A549 (cell line): ENCODE data around the gene CBFA2T3. TPM values are rescaled to one million over a fixed set of nuclear protein-coding genes. Genes with fewer than 3 reads are reported as not detected.

ENCODE experiments used
- ATAC-seq, 2 experiments: fragments of 200-7000 bp in 1 of 2; fragments of >200 bp in 1 of 2; cut with Nextera tagmentation in 1 of 2; cut with Tn5 transposase in 1 of 2; 3 replicates each; pipeline versions ENCODE4 v1.8.0 to v1.9.1; 2018 to 2020; ENCODE audit warnings: mild to moderate bottlenecking in 1 of 2, moderate library complexity in 1 of 2
- CTCF ChIA-PET: fragments of 300-600 bp; sonication (Branson Sonifier 250); formaldehyde crosslinking; extraction: SDS; loops from one replicate; lab custom pipeline; 2021; ENCODE audit warnings: antibody characterized with exemption, inconsistent platforms; lab: Yijun Ruan, JAX
- POLR2A ChIA-PET: fragments of 350-600 bp; formaldehyde crosslinking; extraction: SDS; loops from one replicate; lab custom pipeline; 2021; ENCODE audit warnings: antibody characterized with exemption, inconsistent platforms; lab: Yijun Ruan, JAX
- DNase-seq, 2 experiments: peaks; one replicate each; pipeline versions ENCODE4 v3.0.0 to v3.0.0-alpha.2; 2011 to 2016; ENCODE audit warnings: low read depth in 1 of 2, low spot score in 1 of 2
- FAIRE-seq: peaks from 2 replicates; lab custom pipeline; 2011; peaks lifted over from hg19 to GRCh38; lab: Jason Lieb, UNC
- H3K27ac ChIP-seq, 2 experiments: fragments of >200 bp; sonication (Bioruptor Twin); formaldehyde crosslinking; 3 replicates each; pipeline ENCODE4 v1.5.1; 2016 to 2017
- H3K4me1 ChIP-seq: fragments of >200 bp; sonication (Bioruptor Twin); formaldehyde crosslinking; 3 replicates; pipeline ENCODE4 v1.6.1; 2016
- H3K4me2 ChIP-seq: fragments of >200 bp; sonication (Bioruptor Twin); formaldehyde crosslinking; 3 replicates; pipeline ENCODE4 v1.6.1; 2016
- H3K4me3 ChIP-seq: fragments of >200 bp; sonication (Bioruptor Twin); formaldehyde crosslinking; 3 replicates; pipeline ENCODE4 v1.5.1; 2016
- H3K9me3 ChIP-seq: fragments of >200 bp; sonication (Bioruptor Twin); formaldehyde crosslinking; 3 replicates; pipeline ENCODE4 v1.6.1; 2016
- BHLHE40 ChIP-seq: IDR thresholded peaks from 2 replicates; pipeline ENCODE4 v1.6.1; 2012; ENCODE audit warnings: low read depth, low read length, inconsistent platforms
- CBX2 ChIP-seq: fragments of 200-600 bp; sonication (generic); IDR thresholded peaks from 2 replicates; pipeline ENCODE4 v1.6.1; 2016; ENCODE audit warnings: low read depth, mild to moderate bottlenecking, borderline replicate concordance
- CBX8 ChIP-seq: fragments of 200-600 bp; sonication (generic); IDR thresholded peaks from 2 replicates; pipeline ENCODE4 v1.6.1; 2016
- EHF ChIP-seq: fragments of 250-450 bp; sonication (Bioruptor Pico); IDR thresholded peaks from 2 replicates; pipeline ENCODE4 v1.5.0; 2020; ENCODE audit warnings: mild to moderate bottlenecking
- ESRRA ChIP-seq: fragments of 150-350 bp; IDR thresholded peaks from 2 replicates; pipeline ENCODE4 v1.6.1; 2014; ENCODE audit warnings: mild to moderate bottlenecking, low read length, borderline replicate concordance
- HOXB13 ChIP-seq: fragments of 250-450 bp; sonication (Bioruptor Pico); IDR thresholded peaks from 2 replicates; pipeline ENCODE4 v1.5.0; 2020; ENCODE audit warnings: low read depth, mild to moderate bottlenecking, moderate library complexity
- HOXB5 ChIP-seq: fragments of 250-450 bp; sonication (Bioruptor Pico); IDR thresholded peaks from 2 replicates; pipeline ENCODE4 v1.5.0; 2020; ENCODE audit warnings: mild to moderate bottlenecking, moderate library complexity
- JUN ChIP-seq, 2 experiments: fragments of >200 bp; sonication (Bioruptor Twin); formaldehyde crosslinking; IDR thresholded peaks; 2 replicates in 1 of 2; 3 replicates in 1 of 2; pipeline ENCODE4 v1.6.1; 2016 to 2017
- JUNB ChIP-seq: fragments of >200 bp; sonication (Bioruptor Twin); formaldehyde crosslinking; IDR thresholded peaks from 2 replicates; pipeline ENCODE4 v1.6.1; 2016
- KDM5A ChIP-seq: fragments of 200-600 bp; sonication (generic); IDR thresholded peaks from 2 replicates; pipeline ENCODE4 v1.6.1; 2016; ENCODE audit warnings: antibody characterized with exemption, mild to moderate bottlenecking
- MAFK ChIP-seq: fragments of 450-650 bp; IDR thresholded peaks from 2 replicates; pipeline ENCODE4 v1.6.1; 2014; ENCODE audit not compliant: partially characterized antibody
- MYC ChIP-seq: IDR thresholded peaks from 2 replicates; pipeline ENCODE4 v1.6.1; 2012; ENCODE audit warnings: mild to moderate bottlenecking, inconsistent platforms, low read length, improper control_type of control experiment, borderline replicate concordance
- NR3C1 ChIP-seq: fragments of >200 bp; sonication (Bioruptor Twin); formaldehyde crosslinking; IDR thresholded peaks from 3 replicates; pipeline ENCODE4 v1.6.1; 2017
- POLR2A ChIP-seq: IDR thresholded peaks from 2 replicates; pipeline ENCODE4 v1.6.1; 2012; ENCODE audit warnings: mild to moderate bottlenecking, low read length
- POLR2AphosphoS2 ChIP-seq: conservative IDR thresholded peaks from 2 replicates; pipeline ENCODE4 v1.6.1; 2012; ENCODE audit warnings: low read length, improper control_type of control experiment, inconsistent platforms
- RAD21 ChIP-seq, 2 experiments: fragments of >200 bp in 1 of 2; sonication (Bioruptor Twin) in 1 of 2; formaldehyde crosslinking in 1 of 2; IDR thresholded peaks in 1 of 2; conservative IDR thresholded peaks in 1 of 2; 2 replicates in 1 of 2; 3 replicates in 1 of 2; pipeline ENCODE4 v1.6.1; 2012 to 2018; ENCODE audit warnings: inconsistent platforms in 1 of 2
- RCOR1 ChIP-seq: fragments of 150-350 bp; IDR thresholded peaks from 2 replicates; pipeline ENCODE4 v1.6.1; 2014; ENCODE audit warnings: antibody characterized with exemption, low read length, low read depth
- RFX5 ChIP-seq: fragments of 450-650 bp; IDR thresholded peaks from 2 replicates; pipeline ENCODE4 v1.7.1; 2014; ENCODE audit warnings: antibody characterized with exemption, mild to moderate bottlenecking, moderate library complexity
- RNF2 ChIP-seq: fragments of 200-600 bp; sonication (generic); IDR thresholded peaks from 2 replicates; pipeline ENCODE4 v1.6.1; 2016; ENCODE audit warnings: low read depth, mild to moderate bottlenecking, antibody characterized with exemption, moderate library complexity, borderline replicate concordance
- SMC3 ChIP-seq: fragments of >200 bp; sonication (Bioruptor Twin); formaldehyde crosslinking; IDR thresholded peaks from 3 replicates; pipeline ENCODE4 v1.6.1; 2018; ENCODE audit warnings: inconsistent platforms
- TFCP2L1 ChIP-seq: fragments of 250-450 bp; sonication (Bioruptor Pico); IDR thresholded peaks from 2 replicates; pipeline ENCODE4 v1.5.0; 2021; ENCODE audit warnings: mild to moderate bottlenecking
- ZC3H11A ChIP-seq: fragments of 450-650 bp; IDR thresholded peaks from 2 replicates; pipeline ENCODE4 v1.6.1; 2014; ENCODE audit warnings: antibody characterized with exemption, mild to moderate bottlenecking
- WGBS: methylation state at CpG from one replicate; pipeline ENCODE4 v1.1.6; 2017; ENCODE audit errors: missing lambda C conversion rate; 5-methylcytosine and 5-hydroxymethylcytosine counted together
- polyA plus RNA-seq, 4 experiments: library from polyadenylated mRNA; depleted of rRNA in 3 of 4; stranded (reverse); fragments of >200 nt; fragmentation: RNase III in 1 of 4; extraction: RNeasy Plus Mini Kit Qiagen cat#74134 plus additional on column Dnase treatment in 1 of 4; gene quantifications; 2 replicates in 3 of 4; 3 replicates in 1 of 4; pipeline ENCODE4 v1.2.3, GENCODE V29; 2011 to 2017
- TF ChIP-seq, protein P1 (sequence below): fragments of >200 bp; sonication (Bioruptor Twin); formaldehyde crosslinking; IDR thresholded peaks from 3 replicates; pipeline ENCODE4 v1.5.1; 2016
- TF ChIP-seq, protein P2 (sequence below): fragments of 200-600 bp; sonication (generic); IDR thresholded peaks from 2 replicates; pipeline ENCODE4 v1.6.1; 2016; ENCODE audit warnings: antibody characterized with exemption, mild to moderate bottlenecking, moderate library complexity
- TF ChIP-seq, protein P3 (sequence below): fragments of 250-450 bp; sonication (Bioruptor Pico); IDR thresholded peaks from 2 replicates; pipeline ENCODE4 v1.5.0; 2021; ENCODE audit warnings: mild to moderate bottlenecking, moderate library complexity, borderline replicate concordance

CBFA2T3 gene
- polyA plus RNA-seq, 2 of the 4 experiments (the other 2 are of a cell fraction), result 0.08 TPM; not detected in 1

DNA sequence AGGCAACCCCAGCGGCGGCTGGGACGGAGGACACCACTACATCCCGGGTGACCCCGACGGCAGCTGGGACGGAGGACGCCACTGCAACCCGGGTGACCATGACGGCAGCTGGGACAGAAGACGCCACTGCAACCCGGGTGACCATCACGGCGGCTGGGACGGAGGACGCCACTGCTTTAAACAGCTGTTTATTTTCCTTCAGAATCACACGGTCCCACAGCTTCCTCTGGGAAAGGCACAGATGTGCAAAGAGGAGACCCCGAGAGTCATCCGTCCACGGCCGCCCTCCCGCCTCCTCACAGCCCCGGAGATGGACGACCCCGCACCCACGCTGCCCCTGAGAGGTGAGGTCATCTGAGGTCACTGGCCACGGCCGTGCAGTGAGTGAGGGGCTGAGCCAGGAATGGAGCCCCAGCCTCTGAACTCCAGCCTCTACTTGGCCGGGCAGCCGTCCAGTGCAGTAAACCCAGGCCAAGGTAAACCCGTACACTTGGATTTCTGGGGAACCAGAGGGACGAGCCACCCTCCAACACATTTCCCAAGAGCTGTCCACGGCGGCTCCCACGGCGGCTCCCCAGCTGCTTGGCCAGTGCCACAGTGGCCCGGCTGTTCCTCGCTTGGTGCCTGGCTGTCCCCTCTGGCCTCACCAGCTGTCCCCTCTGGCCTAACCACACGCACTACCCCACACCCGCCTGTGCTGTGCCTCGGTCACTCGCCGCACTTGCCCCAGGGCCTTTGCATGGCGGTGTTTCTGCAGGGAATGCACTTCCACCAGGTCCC is 67.4 kb downstream of the CBFA2T3 start (continued):
- TF ChIP-seq, protein P1, sequence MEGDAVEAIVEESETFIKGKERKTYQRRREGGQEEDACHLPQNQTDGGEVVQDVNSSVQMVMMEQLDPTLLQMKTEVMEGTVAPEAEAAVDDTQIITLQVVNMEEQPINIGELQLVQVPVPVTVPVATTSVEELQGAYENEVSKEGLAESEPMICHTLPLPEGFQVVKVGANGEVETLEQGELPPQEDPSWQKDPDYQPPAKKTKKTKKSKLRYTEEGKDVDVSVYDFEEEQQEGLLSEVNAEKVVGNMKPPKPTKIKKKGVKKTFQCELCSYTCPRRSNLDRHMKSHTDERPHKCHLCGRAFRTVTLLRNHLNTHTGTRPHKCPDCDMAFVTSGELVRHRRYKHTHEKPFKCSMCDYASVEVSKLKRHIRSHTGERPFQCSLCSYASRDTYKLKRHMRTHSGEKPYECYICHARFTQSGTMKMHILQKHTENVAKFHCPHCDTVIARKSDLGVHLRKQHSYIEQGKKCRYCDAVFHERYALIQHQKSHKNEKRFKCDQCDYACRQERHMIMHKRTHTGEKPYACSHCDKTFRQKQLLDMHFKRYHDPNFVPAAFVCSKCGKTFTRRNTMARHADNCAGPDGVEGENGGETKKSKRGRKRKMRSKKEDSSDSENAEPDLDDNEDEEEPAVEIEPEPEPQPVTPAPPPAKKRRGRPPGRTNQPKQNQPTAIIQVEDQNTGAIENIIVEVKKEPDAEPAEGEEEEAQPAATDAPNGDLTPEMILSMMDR, result no peak
- TF ChIP-seq TFCP2L1 (CRISPR knock-in tag), result no peak
- TF ChIP-seq JUN (IDR thresholded peaks at IDR 0.05), result no peak
- TF ChIP-seq CBX8, result no peak
- TF ChIP-seq, protein P2, sequence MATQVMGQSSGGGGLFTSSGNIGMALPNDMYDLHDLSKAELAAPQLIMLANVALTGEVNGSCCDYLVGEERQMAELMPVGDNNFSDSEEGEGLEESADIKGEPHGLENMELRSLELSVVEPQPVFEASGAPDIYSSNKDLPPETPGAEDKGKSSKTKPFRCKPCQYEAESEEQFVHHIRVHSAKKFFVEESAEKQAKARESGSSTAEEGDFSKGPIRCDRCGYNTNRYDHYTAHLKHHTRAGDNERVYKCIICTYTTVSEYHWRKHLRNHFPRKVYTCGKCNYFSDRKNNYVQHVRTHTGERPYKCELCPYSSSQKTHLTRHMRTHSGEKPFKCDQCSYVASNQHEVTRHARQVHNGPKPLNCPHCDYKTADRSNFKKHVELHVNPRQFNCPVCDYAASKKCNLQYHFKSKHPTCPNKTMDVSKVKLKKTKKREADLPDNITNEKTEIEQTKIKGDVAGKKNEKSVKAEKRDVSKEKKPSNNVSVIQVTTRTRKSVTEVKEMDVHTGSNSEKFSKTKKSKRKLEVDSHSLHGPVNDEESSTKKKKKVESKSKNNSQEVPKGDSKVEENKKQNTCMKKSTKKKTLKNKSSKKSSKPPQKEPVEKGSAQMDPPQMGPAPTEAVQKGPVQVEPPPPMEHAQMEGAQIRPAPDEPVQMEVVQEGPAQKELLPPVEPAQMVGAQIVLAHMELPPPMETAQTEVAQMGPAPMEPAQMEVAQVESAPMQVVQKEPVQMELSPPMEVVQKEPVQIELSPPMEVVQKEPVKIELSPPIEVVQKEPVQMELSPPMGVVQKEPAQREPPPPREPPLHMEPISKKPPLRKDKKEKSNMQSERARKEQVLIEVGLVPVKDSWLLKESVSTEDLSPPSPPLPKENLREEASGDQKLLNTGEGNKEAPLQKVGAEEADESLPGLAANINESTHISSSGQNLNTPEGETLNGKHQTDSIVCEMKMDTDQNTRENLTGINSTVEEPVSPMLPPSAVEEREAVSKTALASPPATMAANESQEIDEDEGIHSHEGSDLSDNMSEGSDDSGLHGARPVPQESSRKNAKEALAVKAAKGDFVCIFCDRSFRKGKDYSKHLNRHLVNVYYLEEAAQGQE, result no peak
- TF ChIP-seq ESRRA, result no peak
- no peak for TF ChIP-seq MAFK
- no peak for TF ChIP-seq EHF (CRISPR knock-in tag)
- no peak for TF ChIP-seq NR3C1
- TF ChIP-seq, protein P3, sequence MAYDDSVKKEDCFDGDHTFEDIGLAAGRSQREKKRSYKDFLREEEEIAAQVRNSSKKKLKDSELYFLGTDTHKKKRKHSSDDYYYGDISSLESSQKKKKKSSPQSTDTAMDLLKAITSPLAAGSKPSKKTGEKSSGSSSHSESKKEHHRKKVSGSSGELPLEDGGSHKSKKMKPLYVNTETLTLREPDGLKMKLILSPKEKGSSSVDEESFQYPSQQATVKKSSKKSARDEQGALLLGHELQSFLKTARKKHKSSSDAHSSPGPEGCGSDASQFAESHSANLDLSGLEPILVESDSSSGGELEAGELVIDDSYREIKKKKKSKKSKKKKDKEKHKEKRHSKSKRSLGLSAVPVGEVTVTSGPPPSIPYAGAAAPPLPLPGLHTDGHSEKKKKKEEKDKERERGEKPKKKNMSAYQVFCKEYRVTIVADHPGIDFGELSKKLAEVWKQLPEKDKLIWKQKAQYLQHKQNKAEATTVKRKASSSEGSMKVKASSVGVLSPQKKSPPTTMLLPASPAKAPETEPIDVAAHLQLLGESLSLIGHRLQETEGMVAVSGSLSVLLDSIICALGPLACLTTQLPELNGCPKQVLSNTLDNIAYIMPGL, result no peak
- TF ChIP-seq, all 56 proteins: peak for 0

DNA sequence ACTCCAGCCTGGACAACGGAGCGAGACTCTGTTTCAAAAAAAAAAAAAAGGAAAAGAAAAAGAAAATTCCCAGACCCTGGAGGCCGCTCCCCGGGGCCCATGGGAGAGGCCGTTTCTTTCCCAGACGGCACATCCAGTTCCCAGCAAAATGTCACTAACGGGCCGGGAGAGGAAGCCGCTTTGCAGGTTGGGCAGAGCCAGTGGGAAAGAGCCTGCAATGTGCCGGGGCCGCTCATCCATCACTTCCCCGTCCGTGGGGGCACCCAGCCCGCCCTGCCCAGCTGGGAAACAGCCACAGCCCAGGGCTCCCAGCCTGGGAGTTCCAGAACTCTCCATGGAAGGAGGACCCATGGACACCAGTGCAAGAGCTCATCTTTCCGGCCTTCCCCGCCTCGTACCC is 68.7 kb downstream of the CBFA2T3 start:
- ATAC-seq (no peak), DNase-seq (no peak), FAIRE-seq (no peak)
- H3K4me1 ChIP-seq, result peaks cover 5% of the 10 kb centered on the region; the same call in 1 of the 3 replicates
- H3K4me3 ChIP-seq, result no peak overlapping the region
- CTCF ChIA-PET, result interaction anchor here (1.1 to 1.4 kb wide), 3 partner anchors 11 to 18 kb away, joined by 3 to 4 read pairs (median 3); no protein-coding TSS in a partner anchor
- POLR2A ChIA-PET, result no interaction called here
- H3K4me2 ChIP-seq, result no peak overlapping the region
- H3K27ac ChIP-seq, result no peak overlapping the region; a peak in 1 of 6 replicates
- 85% methylated on average over 13 of the region's 17 CpGs for WGBS
- no peaks in the 10 kb centered on the region for H3K9me3 ChIP-seq
- TF ChIP-seq, protein P2, result no peak
- TF ChIP-seq RFX5 (no peak), CBX2 (no peak), RCOR1 (no peak), TFCP2L1 (CRISPR knock-in tag) (no peak), BHLHE40 (no peak), POLR2A (no peak), KDM5A (no peak), HOXB13 (CRISPR knock-in tag) (no peak), JUNB (no peak), SMC3 (no peak), RNF2 (no peak), RAD21 (conservative IDR thresholded peaks at IDR 0.05 in 1 of 2, IDR thresholded peaks at IDR 0.05 in 1 of 2) (no peak), ZC3H11A (no peak), HOXB5 (no peak), MYC (no peak), POLR2AphosphoS2 (no peak)
- TF ChIP-seq, protein P1, result no peak
